ENCODE results near the gene TAF10.

Gene TAF10

GRCh38 chr11:6620636-6621035 lies 8.6 kb upstream of the TAF10 start:
- TF ChIP-seq, protein P1, sequence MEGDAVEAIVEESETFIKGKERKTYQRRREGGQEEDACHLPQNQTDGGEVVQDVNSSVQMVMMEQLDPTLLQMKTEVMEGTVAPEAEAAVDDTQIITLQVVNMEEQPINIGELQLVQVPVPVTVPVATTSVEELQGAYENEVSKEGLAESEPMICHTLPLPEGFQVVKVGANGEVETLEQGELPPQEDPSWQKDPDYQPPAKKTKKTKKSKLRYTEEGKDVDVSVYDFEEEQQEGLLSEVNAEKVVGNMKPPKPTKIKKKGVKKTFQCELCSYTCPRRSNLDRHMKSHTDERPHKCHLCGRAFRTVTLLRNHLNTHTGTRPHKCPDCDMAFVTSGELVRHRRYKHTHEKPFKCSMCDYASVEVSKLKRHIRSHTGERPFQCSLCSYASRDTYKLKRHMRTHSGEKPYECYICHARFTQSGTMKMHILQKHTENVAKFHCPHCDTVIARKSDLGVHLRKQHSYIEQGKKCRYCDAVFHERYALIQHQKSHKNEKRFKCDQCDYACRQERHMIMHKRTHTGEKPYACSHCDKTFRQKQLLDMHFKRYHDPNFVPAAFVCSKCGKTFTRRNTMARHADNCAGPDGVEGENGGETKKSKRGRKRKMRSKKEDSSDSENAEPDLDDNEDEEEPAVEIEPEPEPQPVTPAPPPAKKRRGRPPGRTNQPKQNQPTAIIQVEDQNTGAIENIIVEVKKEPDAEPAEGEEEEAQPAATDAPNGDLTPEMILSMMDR (IDR thresholded peaks at IDR 0.05; ENCODE audit: insufficient read depth, low read length, poor library complexity, severe bottlenecking) = no peak
- Histone ChIP-seq H3K27me3 (replicated peaks; ENCODE audit: control insufficient read depth, insufficient read depth, low read length) (no peaks in the 10 kb centered on the region), H3K36me3 (ENCODE audit: control insufficient read depth, insufficient read depth, low read length) (peaks cover 4% of the 10 kb centered on the region)

GRCh38 chr11:6619004-6619745 lies 7.2 kb upstream of the TAF10 start, which contains the start of gene TPP1:
TSS of gene TPP1 (minus strand) at chr11:6619422. CDS start at chr11:6619400, 22 bp downstream.
- H3K4me3 ChIP-seq (replicated peaks; ENCODE audit: low read depth, low read length) = peak within 1 kb of the TSS; percentile 96
- no peaks in the 10 kb centered on the region for H3K27me3 ChIP-seq (replicated peaks; ENCODE audit: control insufficient read depth, insufficient read depth, low read length)
- peak; percentile 84 for DNase-seq (ENCODE audit: extremely low read depth, insufficient read length)
- TF ChIP-seq, protein P1 (IDR thresholded peaks at IDR 0.05; ENCODE audit: insufficient read depth, low read length, poor library complexity, severe bottlenecking) = no peak
- peaks cover 7% of the 10 kb centered on the region for H3K36me3 ChIP-seq (ENCODE audit: control insufficient read depth, insufficient read depth, low read length)

More at GRCh38 chr11:6620636-6621035, 8.6 kb upstream of the TAF10 start:
- no peak for DNase-seq (ENCODE audit: extremely low read depth, insufficient read length)
- H3K4me3 ChIP-seq (replicated peaks; ENCODE audit: low read depth, low read length) = no peak overlapping the region

- TF ChIP-seq, protein P1 (IDR thresholded peaks at IDR 0.05; ENCODE audit: insufficient read depth, low read length, poor library complexity, severe bottlenecking) = no peak
- Histone ChIP-seq H3K27me3 (replicated peaks; ENCODE audit: control insufficient read depth, insufficient read depth, low read length) (no peaks in the 10 kb centered on the region), H3K36me3 (ENCODE audit: control insufficient read depth, insufficient read depth, low read length) (peaks cover 7% of the 10 kb centered on the region), H3K4me3 (replicated peaks; ENCODE audit: low read depth, low read length) (peak overlapping the region; percentile 96)
- peak; percentile 48 for DNase-seq (ENCODE audit: extremely low read depth, insufficient read length)
Measured at GRCh38 chr11:6618117-6619003, 6.3 kb upstream of the TAF10 start.

- no peak for DNase-seq (ENCODE audit: extremely low read depth, insufficient read length)
- Histone ChIP-seq H3K27me3 (replicated peaks; ENCODE audit: control insufficient read depth, insufficient read depth, low read length) (no peaks in the 10 kb centered on the region), H3K4me3 (replicated peaks; ENCODE audit: low read depth, low read length) (peak overlapping the region; percentile 16; the same call in 1 of the 2 replicates), H3K36me3 (ENCODE audit: control insufficient read depth, insufficient read depth, low read length) (peaks cover 7% of the 10 kb centered on the region)
- TF ChIP-seq, protein P1 (IDR thresholded peaks at IDR 0.05; ENCODE audit: insufficient read depth, low read length, poor library complexity, severe bottlenecking) = no peak
Measured at GRCh38 chr11:6617315-6617781, 5.3 kb upstream of the TAF10 start.

GRCh38 chr11:6616596-6617250 lies 4.7 kb upstream of the TAF10 start:
- peaks cover 7% of the 10 kb centered on the region for H3K36me3 ChIP-seq (ENCODE audit: control insufficient read depth, insufficient read depth, low read length)
- H3K4me3 ChIP-seq (replicated peaks; ENCODE audit: low read depth, low read length) = no peak overlapping the region
- H3K27me3 ChIP-seq (replicated peaks; ENCODE audit: control insufficient read depth, insufficient read depth, low read length) = no peaks in the 10 kb centered on the region
- TF ChIP-seq, protein P1 (IDR thresholded peaks at IDR 0.05; ENCODE audit: insufficient read depth, low read length, poor library complexity, severe bottlenecking) = no peak
- DNase-seq (ENCODE audit: extremely low read depth, insufficient read length) = no peak
